OCI-LY1 (cell line): ENCODE measurements around the gene RAI1.

Source experiments
- EZH2 ChIP-seq: fragments of 200-600 bp; sonication (generic), shearing (Covaris generic); IDR thresholded peaks from 2 replicates; pipeline ENCODE4 v1.8.0; 2017; ENCODE audit warnings: borderline replicate concordance, mixed run types, mild to moderate bottlenecking, antibody characterized with exemption, low read length, moderate library complexity, mixed read lengths
- TF ChIP-seq, protein P1 (sequence below): fragments of 200-600 bp; sonication (generic), shearing (Covaris generic); IDR thresholded peaks from 2 replicates; pipeline ENCODE4 v1.5.1; 2017; ENCODE audit warnings: mild to moderate bottlenecking, antibody characterized with exemption, low read length, moderate library complexity, mixed read lengths

DNA sequence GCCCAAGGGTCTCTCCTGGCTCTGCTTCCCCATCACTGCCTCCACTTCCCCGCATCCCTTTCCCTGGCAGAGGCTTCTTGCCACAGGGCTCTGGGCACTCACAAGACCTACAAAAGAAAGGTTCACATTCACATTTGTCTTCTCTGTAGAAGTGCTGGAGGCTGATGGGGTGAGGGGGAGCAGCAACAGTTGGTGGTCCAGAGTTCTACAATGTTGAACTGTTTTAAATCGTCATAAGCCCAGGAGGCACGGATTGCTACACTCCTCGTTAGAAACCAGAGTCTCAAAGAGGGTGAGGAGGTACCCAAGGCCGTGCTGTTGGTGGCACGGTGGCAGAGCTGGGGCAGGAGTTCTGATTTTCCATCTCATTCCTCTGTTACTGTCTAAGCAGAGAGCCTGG lies 5.8 kb upstream of the RAI1 start:
- TF ChIP-seq, protein P1, sequence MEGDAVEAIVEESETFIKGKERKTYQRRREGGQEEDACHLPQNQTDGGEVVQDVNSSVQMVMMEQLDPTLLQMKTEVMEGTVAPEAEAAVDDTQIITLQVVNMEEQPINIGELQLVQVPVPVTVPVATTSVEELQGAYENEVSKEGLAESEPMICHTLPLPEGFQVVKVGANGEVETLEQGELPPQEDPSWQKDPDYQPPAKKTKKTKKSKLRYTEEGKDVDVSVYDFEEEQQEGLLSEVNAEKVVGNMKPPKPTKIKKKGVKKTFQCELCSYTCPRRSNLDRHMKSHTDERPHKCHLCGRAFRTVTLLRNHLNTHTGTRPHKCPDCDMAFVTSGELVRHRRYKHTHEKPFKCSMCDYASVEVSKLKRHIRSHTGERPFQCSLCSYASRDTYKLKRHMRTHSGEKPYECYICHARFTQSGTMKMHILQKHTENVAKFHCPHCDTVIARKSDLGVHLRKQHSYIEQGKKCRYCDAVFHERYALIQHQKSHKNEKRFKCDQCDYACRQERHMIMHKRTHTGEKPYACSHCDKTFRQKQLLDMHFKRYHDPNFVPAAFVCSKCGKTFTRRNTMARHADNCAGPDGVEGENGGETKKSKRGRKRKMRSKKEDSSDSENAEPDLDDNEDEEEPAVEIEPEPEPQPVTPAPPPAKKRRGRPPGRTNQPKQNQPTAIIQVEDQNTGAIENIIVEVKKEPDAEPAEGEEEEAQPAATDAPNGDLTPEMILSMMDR = no peak
- no peak for TF ChIP-seq EZH2
